ENCODE data around the gene ZNF654. TPM values are rescaled to one million over a fixed set of nuclear protein-coding genes. Genes with fewer than 3 reads are reported as not detected.
A peak's percentile ranks its signal among the peaks of the same experiment; 100 is the strongest.

The ZNF654 gene
- total RNA-seq, 2 experiments from 2014 or later, result 5.6 to 18.5 TPM

DNA sequence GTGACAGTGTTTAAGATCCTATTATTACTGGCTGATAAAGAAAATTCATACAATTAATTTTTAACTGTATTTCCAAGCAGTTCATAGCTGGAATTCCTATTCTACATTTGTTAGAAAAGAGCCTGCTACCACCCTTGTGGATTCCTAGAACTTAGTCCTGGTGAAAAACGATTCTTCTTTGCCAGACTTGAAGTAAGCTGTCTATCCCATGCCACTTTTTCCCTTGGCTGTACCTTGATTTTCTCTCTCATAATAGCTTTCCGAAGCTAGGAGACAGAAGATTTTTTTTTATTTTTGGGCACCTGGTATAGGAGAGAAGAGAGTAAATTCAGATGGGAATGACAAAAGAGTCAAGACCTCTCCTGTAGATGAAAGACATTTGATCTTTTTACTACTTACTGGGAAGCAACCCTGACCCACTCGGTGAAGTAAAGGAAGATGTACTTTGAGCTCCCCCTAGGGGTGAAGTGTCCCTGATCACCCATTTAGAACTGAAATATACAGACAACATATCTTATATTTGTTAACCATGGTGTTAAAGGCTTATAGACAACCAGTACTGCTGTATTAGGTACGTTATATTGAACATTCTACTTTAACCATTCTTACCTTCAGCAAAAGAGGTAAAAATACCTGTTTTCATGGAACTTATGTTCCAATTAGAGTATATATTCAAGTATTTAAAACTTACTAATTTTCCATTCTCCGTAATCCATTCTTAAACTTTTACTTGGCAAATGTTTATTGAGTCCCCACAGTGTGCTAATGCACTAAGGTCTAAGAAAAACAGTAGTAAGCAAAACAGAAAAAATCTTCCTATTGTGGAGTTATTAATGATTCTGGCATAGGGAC is 54.5 kb downstream of the ZNF654 start:
- H3K79me2 ChIP-seq (ENCODE audit: insufficient read depth, low read depth, low read length), result no peaks in the 10 kb centered on the region
- no peak for TF ChIP-seq EZH2phosphoT487 (IDR thresholded peaks at IDR 0.05; ENCODE audit: borderline replicate concordance, low read depth, low read length)
- TF ChIP-seq, protein P1, sequence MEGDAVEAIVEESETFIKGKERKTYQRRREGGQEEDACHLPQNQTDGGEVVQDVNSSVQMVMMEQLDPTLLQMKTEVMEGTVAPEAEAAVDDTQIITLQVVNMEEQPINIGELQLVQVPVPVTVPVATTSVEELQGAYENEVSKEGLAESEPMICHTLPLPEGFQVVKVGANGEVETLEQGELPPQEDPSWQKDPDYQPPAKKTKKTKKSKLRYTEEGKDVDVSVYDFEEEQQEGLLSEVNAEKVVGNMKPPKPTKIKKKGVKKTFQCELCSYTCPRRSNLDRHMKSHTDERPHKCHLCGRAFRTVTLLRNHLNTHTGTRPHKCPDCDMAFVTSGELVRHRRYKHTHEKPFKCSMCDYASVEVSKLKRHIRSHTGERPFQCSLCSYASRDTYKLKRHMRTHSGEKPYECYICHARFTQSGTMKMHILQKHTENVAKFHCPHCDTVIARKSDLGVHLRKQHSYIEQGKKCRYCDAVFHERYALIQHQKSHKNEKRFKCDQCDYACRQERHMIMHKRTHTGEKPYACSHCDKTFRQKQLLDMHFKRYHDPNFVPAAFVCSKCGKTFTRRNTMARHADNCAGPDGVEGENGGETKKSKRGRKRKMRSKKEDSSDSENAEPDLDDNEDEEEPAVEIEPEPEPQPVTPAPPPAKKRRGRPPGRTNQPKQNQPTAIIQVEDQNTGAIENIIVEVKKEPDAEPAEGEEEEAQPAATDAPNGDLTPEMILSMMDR (conservative IDR thresholded peaks at IDR 0.05; ENCODE audit: low read length), result peak; percentile 92
- H3K4me1 ChIP-seq (ENCODE audit: insufficient read depth, low read length, poor library complexity, severe bottlenecking), result no peaks in the 10 kb centered on the region
- H3K27ac ChIP-seq (ENCODE audit: low read depth, low read length, poor library complexity, severe bottlenecking), result no peak overlapping the region
- ChIA-PET POLR2A (interaction anchor here (0.5 to 1.5 kb wide), 9 partner anchors 11 to 456 kb away, joined by 3 to 4 read pairs (median 3); no protein-coding TSS in a partner anchor), CTCF (ENCODE audit: unreplicated experiment) (interaction anchor here (1.0 kb wide), 3 partner anchors 10 to 35 kb away, joined by 3 read pairs; no protein-coding TSS in a partner anchor)
- H4K20me1 ChIP-seq (ENCODE audit: insufficient read depth, low read length), result peaks cover 8% of the 10 kb centered on the region
- H3K9me2 ChIP-seq (ENCODE audit: insufficient read depth, low read length), result no peaks in the 10 kb centered on the region
- no peak overlapping the region for H3K4me2 ChIP-seq (ENCODE audit: low read length)
- H3K4me3 ChIP-seq (ENCODE audit: low read depth, low read length, poor library complexity, severe bottlenecking), result no peak overlapping the region
- H2AFZ ChIP-seq (ENCODE audit: low read length), result no peak overlapping the region
- BruUV-seq (replicated peaks), result no TSS peak
- no peaks in the 10 kb centered on the region for H3K9me3 ChIP-seq (ENCODE audit: low read length)
- peak; percentile 72 for DNase-seq (ENCODE audit: low spot score)
- intact Hi-C loops (cut with micrococcal nuclease; ENCODE audit: unreplicated experiment), result loop anchor here (2.0 to 5.0 kb wide), 3 partner anchors 56 to 341 kb away; partner anchors contain the start of genes CGGBP1 and ZNF654
- H3K36me3 ChIP-seq (ENCODE audit: insufficient read depth, low read length), result peaks cover 36% of the 10 kb centered on the region

DNA sequence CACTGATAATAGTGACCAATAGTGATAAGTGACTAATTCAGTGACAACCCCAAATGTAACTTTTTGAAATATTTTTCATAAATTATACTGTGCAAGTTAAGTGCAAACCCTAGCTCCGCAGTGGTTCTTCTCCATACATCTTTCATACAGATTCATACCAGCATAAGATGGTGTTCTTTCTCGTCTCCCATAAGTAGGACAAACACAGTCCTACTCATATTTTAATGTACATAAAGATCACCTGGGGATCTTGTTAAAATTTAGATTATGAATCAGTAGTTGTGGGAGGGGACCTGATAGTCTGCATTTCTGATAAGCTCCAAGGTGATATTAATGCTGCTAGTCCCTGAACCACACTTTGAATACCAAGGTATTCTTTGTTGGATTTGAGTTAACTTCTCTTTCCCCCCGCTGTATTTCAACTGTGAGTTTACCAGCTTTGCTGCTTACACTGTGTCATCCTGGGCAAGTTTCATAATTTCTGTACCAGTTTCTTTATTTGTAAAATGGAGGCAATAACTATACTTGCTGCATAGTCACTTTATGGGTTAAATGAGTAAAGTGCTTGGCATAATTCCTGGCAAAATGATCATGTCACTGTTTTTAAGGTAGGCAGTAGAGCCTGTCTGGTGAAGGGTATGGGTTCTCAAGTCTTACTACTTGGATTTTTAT is 56.0 kb downstream of the ZNF654 start:
- ChIA-PET CTCF (ENCODE audit: unreplicated experiment) (no interaction called here), POLR2A (interaction anchor here (1.0 to 1.3 kb wide), 2 partner anchors 21 to 57 kb away, joined by 3 read pairs; partner anchors contain the start of gene CGGBP1)
- Histone ChIP-seq H3K9me3 (ENCODE audit: low read length) (no peaks in the 10 kb centered on the region), H3K79me2 (ENCODE audit: insufficient read depth, low read depth, low read length) (no peaks in the 10 kb centered on the region), H2AFZ (ENCODE audit: low read length) (no peak overlapping the region), H3K4me2 (ENCODE audit: low read length) (no peak overlapping the region), H3K4me1 (ENCODE audit: insufficient read depth, low read length, poor library complexity, severe bottlenecking) (no peaks in the 10 kb centered on the region), H3K9me2 (ENCODE audit: insufficient read depth, low read length) (no peaks in the 10 kb centered on the region), H3K36me3 (ENCODE audit: insufficient read depth, low read length) (peaks cover 37% of the 10 kb centered on the region), H3K4me3 (ENCODE audit: low read depth, low read length, poor library complexity, severe bottlenecking) (no peak overlapping the region), H4K20me1 (ENCODE audit: insufficient read depth, low read length) (peaks cover 8% of the 10 kb centered on the region), H3K27ac (ENCODE audit: low read depth, low read length, poor library complexity, severe bottlenecking) (no peak overlapping the region)
- intact Hi-C loops (cut with micrococcal nuclease; ENCODE audit: unreplicated experiment), result loop anchor here (5.0 kb wide), 2 partner anchors 58 to 343 kb away; partner anchors contain the start of genes CGGBP1 and ZNF654
- no peak for DNase-seq (ENCODE audit: low spot score)
- BruUV-seq (replicated peaks), result no TSS peak
- TF ChIP-seq EZH2phosphoT487 (IDR thresholded peaks at IDR 0.05; ENCODE audit: borderline replicate concordance, low read depth, low read length), result no peak
- TF ChIP-seq, protein P1 (conservative IDR thresholded peaks at IDR 0.05; ENCODE audit: low read length), result no peak

All from OCI-LY7 (cell line).